ENCODE measurements around the gene KRT35. TPM values are rescaled to one million over a fixed set of nuclear protein-coding genes. Genes with fewer than 3 reads are reported as not detected.

The KRT35 gene
- total RNA-seq, 1 donor from 2014 or later = not detected

- no peak overlapping the region for H3K27ac Mint-ChIP-seq (ENCODE audit: unreplicated experiment)
- peaks cover 19% of the 10 kb centered on the region for H3K4me1 ChIP-seq (ENCODE audit: insufficient read depth, low read length)
- no peak overlapping the region for H3K9ac ChIP-seq (ENCODE audit: low read length)
- peaks cover 4% of the 10 kb centered on the region for H3K9me3 Mint-ChIP-seq (ENCODE audit: unreplicated experiment)
- no peak for TF ChIP-seq EZH2 (IDR thresholded peaks at IDR 0.05; ENCODE audit: insufficient read depth, low read length)
- no peak for TF ChIP-seq CTCF (IDR thresholded peaks at IDR 0.05; ENCODE audit: insufficient read depth, low read depth, low read length)
- no peaks in the 10 kb centered on the region for H3K79me2 ChIP-seq (ENCODE audit: insufficient read depth, low read length)
- FAIRE-seq (no peak), DNase-seq (ENCODE audit: low read depth) (no peak)
- H3K4me3 ChIP-seq (ENCODE audit: insufficient read depth, low read depth, low read length) = no peak overlapping the region
- H3K36me3 ChIP-seq (ENCODE audit: insufficient read depth, low read length) = no peaks in the 10 kb centered on the region
- H3K36me3 Mint-ChIP-seq (ENCODE audit: low read depth, unreplicated experiment) = peaks cover 2% of the 10 kb centered on the region
- H4K20me1 ChIP-seq (ENCODE audit: insufficient read depth, low read length) = no peaks in the 10 kb centered on the region
- H3K27me3 Mint-ChIP-seq (ENCODE audit: low read depth, unreplicated experiment) = peaks cover 20% of the 10 kb centered on the region
- no peaks in the 10 kb centered on the region for H3K4me1 Mint-ChIP-seq (ENCODE audit: low read depth, unreplicated experiment)
- H3K4me3 Mint-ChIP-seq (ENCODE audit: unreplicated experiment) = no peak overlapping the region
- no peaks in the 10 kb centered on the region for H3K27me3 ChIP-seq (ENCODE audit: insufficient read depth, low read length)
- no peak overlapping the region for H3K27ac ChIP-seq (ENCODE audit: low read depth, low read length)
- no peak overlapping the region for H2AFZ ChIP-seq (ENCODE audit: low read depth, low read length)
- H3K4me2 ChIP-seq (ENCODE audit: low read length) = no peak overlapping the region
- H3K9me3 ChIP-seq (ENCODE audit: insufficient read depth, low read depth, low read length) = no peaks in the 10 kb centered on the region
These were observed 35.3 kb upstream of the KRT35 start for GRCh38 chr17:41516147-41516829.

GRCh38 chr17:41513168-41513547 is 32.2 kb upstream of the KRT35 start:
- FAIRE-seq (no peak), DNase-seq (ENCODE audit: low read depth) (no peak)
- H3K9me3 Mint-ChIP-seq (ENCODE audit: unreplicated experiment) = peaks cover 4% of the 10 kb centered on the region
- Histone ChIP-seq H3K79me2 (ENCODE audit: insufficient read depth, low read length) (no peaks in the 10 kb centered on the region), H3K4me2 (ENCODE audit: low read length) (no peak overlapping the region), H3K9ac (ENCODE audit: low read length) (no peak overlapping the region), H4K20me1 (ENCODE audit: insufficient read depth, low read length) (no peaks in the 10 kb centered on the region), H3K4me1 (ENCODE audit: insufficient read depth, low read length) (no peaks in the 10 kb centered on the region), H3K36me3 (ENCODE audit: insufficient read depth, low read length) (no peaks in the 10 kb centered on the region), H3K4me3 (ENCODE audit: insufficient read depth, low read depth, low read length) (no peak overlapping the region), H3K27me3 (ENCODE audit: insufficient read depth, low read length) (no peaks in the 10 kb centered on the region), H3K27ac (ENCODE audit: low read depth, low read length) (no peak overlapping the region), H3K9me3 (ENCODE audit: insufficient read depth, low read depth, low read length) (no peaks in the 10 kb centered on the region), H2AFZ (ENCODE audit: low read depth, low read length) (no peak overlapping the region)
- H3K27ac Mint-ChIP-seq (ENCODE audit: unreplicated experiment) = no peak overlapping the region
- no peak overlapping the region for H3K4me3 Mint-ChIP-seq (ENCODE audit: unreplicated experiment)
- TF ChIP-seq CTCF (IDR thresholded peaks at IDR 0.05; ENCODE audit: insufficient read depth, low read depth, low read length) (no peak), EZH2 (IDR thresholded peaks at IDR 0.05; ENCODE audit: insufficient read depth, low read length) (no peak)
- peaks cover 2% of the 10 kb centered on the region for H3K36me3 Mint-ChIP-seq (ENCODE audit: low read depth, unreplicated experiment)
- no peaks in the 10 kb centered on the region for H3K4me1 Mint-ChIP-seq (ENCODE audit: low read depth, unreplicated experiment)
- H3K27me3 Mint-ChIP-seq (ENCODE audit: low read depth, unreplicated experiment) = peaks cover 20% of the 10 kb centered on the region

GRCh38 chr17:41512546-41513167 is 31.7 kb upstream of the KRT35 start:
- Histone ChIP-seq H3K9ac (ENCODE audit: low read length) (no peak overlapping the region), H3K4me2 (ENCODE audit: low read length) (no peak overlapping the region), H3K79me2 (ENCODE audit: insufficient read depth, low read length) (no peaks in the 10 kb centered on the region), H3K27ac (ENCODE audit: low read depth, low read length) (no peak overlapping the region), H2AFZ (ENCODE audit: low read depth, low read length) (no peak overlapping the region), H3K36me3 (ENCODE audit: insufficient read depth, low read length) (no peaks in the 10 kb centered on the region), H4K20me1 (ENCODE audit: insufficient read depth, low read length) (no peaks in the 10 kb centered on the region), H3K9me3 (ENCODE audit: insufficient read depth, low read depth, low read length) (no peaks in the 10 kb centered on the region), H3K4me3 (ENCODE audit: insufficient read depth, low read depth, low read length) (no peak overlapping the region), H3K27me3 (ENCODE audit: insufficient read depth, low read length) (no peaks in the 10 kb centered on the region), H3K4me1 (ENCODE audit: insufficient read depth, low read length) (no peaks in the 10 kb centered on the region)
- Mint-ChIP-seq H3K36me3 (ENCODE audit: low read depth, unreplicated experiment) (peaks cover 2% of the 10 kb centered on the region), H3K27me3 (ENCODE audit: low read depth, unreplicated experiment) (peaks cover 20% of the 10 kb centered on the region), H3K9me3 (ENCODE audit: unreplicated experiment) (peaks cover 4% of the 10 kb centered on the region), H3K4me3 (ENCODE audit: unreplicated experiment) (no peak overlapping the region), H3K27ac (ENCODE audit: unreplicated experiment) (no peak overlapping the region), H3K4me1 (ENCODE audit: low read depth, unreplicated experiment) (no peaks in the 10 kb centered on the region)
- TF ChIP-seq CTCF (IDR thresholded peaks at IDR 0.05; ENCODE audit: insufficient read depth, low read depth, low read length) (no peak), EZH2 (IDR thresholded peaks at IDR 0.05; ENCODE audit: insufficient read depth, low read length) (no peak)
- DNase-seq (ENCODE audit: low read depth) (no peak), FAIRE-seq (no peak)

Data from astrocyte (in vitro differentiated cells and primary cell).